ENCODE results near the gene CLSTN1. TPM values are rescaled to one million over a fixed set of nuclear protein-coding genes. Genes with fewer than 3 reads are reported as not detected.
A peak's percentile ranks its signal among the peaks of the same experiment; 100 is the strongest.

The CLSTN1 gene
- total and polyA plus RNA-seq, 2 of the 8 experiments (the other 6 are each of a cell fraction or from before 2014, with no cell fraction given), result 34.2 to 97.4 TPM

GRCh38 chr1:9868244-9868590, 44.5 kb upstream of the CLSTN1 start:
- no peak overlapping the region for H3K23ac ChIP-seq (ENCODE audit: insufficient read length)
- no peak overlapping the region for H2BK120ac ChIP-seq (replicated peaks; ENCODE audit: low read depth, low read length)
- no peaks in the 10 kb centered on the region; the same call in 1 of the 2 replicates for H3K79me1 ChIP-seq (ENCODE audit: low read depth, low read length)
- no peak for DNase-seq (ENCODE audit: low read depth in 1 of 2, low spot score in 2 of 2)
- H2BK15ac ChIP-seq (ENCODE audit: low read length), result no peak overlapping the region
- no peak overlapping the region for H3K4me3 ChIP-seq (ENCODE audit: extremely low read depth in 1 of 4, insufficient read depth in 2 of 4, low read depth in 3 of 4, low read length in 4 of 4)
- H3K27me3 ChIP-seq (replicated peaks in 1 of 4; ENCODE audit: control insufficient read depth in 3 of 4, extremely low read depth in 1 of 4, insufficient read depth in 3 of 4, low read length in 3 of 4), result no peaks in the 10 kb centered on the region
- 89% methylated on average over 3 of the region's 3 CpGs; no CpG with 5 or more reads in 1 of the 2 experiments for WGBS, 2 experiments (ENCODE audit: extremely low coverage in 1 of 2, insufficient coverage in 1 of 2, insufficient read length in 1 of 2, insufficient replicate concordance in 2 of 2, low coverage in 1 of 2, low lambda C conversion rate in 2 of 2, missing lambda C conversion rate in 1 of 2)
- peak overlapping the region; percentile 57 for H4K8ac ChIP-seq (ENCODE audit: extremely low read depth, insufficient read depth, low read length)
- TF ChIP-seq POU5F1 (IDR thresholded peaks at IDR 0.05; ENCODE audit: low read depth, low read length) (no peak), SP2 (IDR thresholded peaks at IDR 0.05; ENCODE audit: low read length) (no peak), BRCA1 (IDR thresholded peaks at IDR 0.05; ENCODE audit: low read depth, low read length) (no peak), TAF1 (IDR thresholded peaks at IDR 0.05; ENCODE audit: low read depth, low read length) (no peak), HDAC6 (IDR thresholded peaks at IDR 0.05; ENCODE audit: low read depth, low read length) (no peak), TEAD4 (IDR thresholded peaks at IDR 0.05; ENCODE audit: low read depth, low read length) (no peak), RBBP5 (IDR thresholded peaks at IDR 0.05; ENCODE audit: borderline replicate concordance, low read depth, low read length) (no peak)
- H4K5ac ChIP-seq (ENCODE audit: insufficient read length, low read depth, low read length), result no peak overlapping the region
- no peak overlapping the region for H3K56ac ChIP-seq (replicated peaks; ENCODE audit: insufficient read length, low read depth, low read length)
- POLR2A ChIA-PET (ENCODE audit: partially characterized antibody), result interaction anchor here (0.9 to 1.2 kb wide), 3 partner anchors 9 to 83 kb away, joined by 3 to 5 read pairs (median 4); no protein-coding TSS in a partner anchor
- H2AK5ac ChIP-seq (ENCODE audit: low read depth, low read length), result no peak overlapping the region
- H4K20me1 ChIP-seq (replicated peaks in 1 of 2; ENCODE audit: control insufficient read depth in 1 of 2, insufficient read depth in 2 of 2, low read length in 2 of 2), result no peaks in the 10 kb centered on the region
- H3K9ac ChIP-seq (replicated peaks in 1 of 4; ENCODE audit: extremely low read depth in 1 of 4, low read depth in 3 of 4, low read length in 3 of 4), result no peak overlapping the region
- H2BK20ac ChIP-seq (ENCODE audit: low read length), result no peak overlapping the region
- no peak overlapping the region for H3K18ac ChIP-seq (ENCODE audit: extremely low read depth, low read length)
- H3K4me1 ChIP-seq (replicated peaks in 1 of 4; ENCODE audit: control insufficient read depth in 3 of 4, insufficient read depth in 4 of 4, low read length in 3 of 4), result no peaks in the 10 kb centered on the region; a peak in 2 of 7 replicates
- no peak overlapping the region for H2AFZ ChIP-seq (ENCODE audit: low read length)
- CTCF ChIA-PET (ENCODE audit: partially characterized antibody), result interaction anchor here (0.6 to 17.3 kb wide), 39 partner anchors 8 to 321 kb away, joined by 3 to 312 read pairs (median 5); partner anchors contain the start of genes LZIC and NMNAT1
- H3K4me2 ChIP-seq (ENCODE audit: insufficient read depth in 1 of 2, low read depth in 2 of 2, low read length in 2 of 2), result no peak overlapping the region
- H2BK12ac ChIP-seq (ENCODE audit: low read depth, low read length), result no peak overlapping the region
- no peaks in the 10 kb centered on the region; a peak in 1 of 8 replicates for H3K36me3 ChIP-seq (ENCODE audit: control insufficient read depth in 2 of 4, insufficient read depth in 4 of 4, low read length in 3 of 4)
- no peak overlapping the region for H3K27ac ChIP-seq (ENCODE audit: low read depth, low read length)
- FAIRE-seq, result no peak
- H3K14ac ChIP-seq (ENCODE audit: insufficient read length), result no peak overlapping the region
- H4K91ac ChIP-seq (replicated peaks; ENCODE audit: insufficient read length, low read length), result no peak overlapping the region
- H2BK5ac ChIP-seq (ENCODE audit: low read depth, low read length), result no peak overlapping the region
- no peak overlapping the region for H3K4ac ChIP-seq (replicated peaks; ENCODE audit: insufficient read length, low read depth, low read length)
- H3K23me2 ChIP-seq (ENCODE audit: low read depth, low read length), result no peaks in the 10 kb centered on the region
- H3K9me3 ChIP-seq (ENCODE audit: insufficient read depth in 2 of 2, low read depth in 1 of 2, low read length in 1 of 2), result no peaks in the 10 kb centered on the region
- no peaks in the 10 kb centered on the region for H3K79me2 ChIP-seq (ENCODE audit: control insufficient read depth in 1 of 2, insufficient read depth in 2 of 2, low read length in 2 of 2)

Measured in H1 (cell line).